ENCODE results near the gene ANKS3.

DNA sequence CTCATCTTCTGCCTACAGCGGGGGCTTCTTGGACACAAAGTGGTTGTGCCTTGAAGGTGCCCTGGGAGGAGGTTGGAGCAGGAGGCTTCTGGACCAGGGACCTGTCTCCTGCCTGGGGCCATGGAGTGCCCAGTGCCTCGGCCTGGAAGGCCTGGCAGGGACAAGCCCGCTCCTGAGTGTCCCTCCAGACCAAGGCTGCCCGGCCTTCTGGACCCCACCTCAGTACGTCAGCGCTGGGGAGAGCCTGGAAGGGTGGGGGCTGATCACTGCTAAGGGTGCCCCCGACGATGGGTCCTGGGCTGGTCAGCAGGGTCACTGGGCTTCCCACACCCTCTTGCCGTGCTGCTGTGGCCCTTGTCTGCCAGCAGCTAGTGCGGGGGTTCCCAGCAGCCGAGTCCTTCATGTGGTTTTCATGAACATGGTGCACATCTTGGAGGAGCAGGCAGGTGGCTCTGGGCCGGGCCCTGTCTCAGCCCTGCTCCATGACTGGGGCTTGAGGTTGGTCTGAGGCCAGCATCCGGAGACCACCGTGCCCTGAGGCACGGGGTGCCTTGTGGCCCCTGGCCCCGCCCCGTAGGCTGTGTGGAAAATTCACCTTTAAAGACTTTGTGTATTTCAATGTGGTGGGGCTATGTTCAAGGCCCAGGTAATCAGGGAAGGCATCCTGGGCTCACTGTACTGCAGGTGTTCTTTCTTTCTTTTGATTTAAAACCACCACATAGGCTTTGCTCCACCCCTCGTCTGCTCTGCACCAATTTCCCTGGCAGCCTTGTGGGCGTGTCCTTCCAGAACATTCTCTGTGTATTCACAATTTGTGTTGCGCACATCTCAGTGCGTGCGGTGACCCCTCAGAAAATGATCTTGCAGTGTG lies 87.1 kb downstream of the ANKS3 start:
- TF ChIP-seq CTCF (conservative IDR thresholded peaks at IDR 0.05): no peak
- no peak for TF ChIP-seq EZH2 (IDR thresholded peaks at IDR 0.05; ENCODE audit: low read depth)
